ENCODE data around the gene ANXA3.
"Not testable (repeated sequence)": the region's sequence is repeated elsewhere in the genome, so short reads cannot be mapped to it uniquely, and the experiment has no call there.

ANXA3 gene, protein sequence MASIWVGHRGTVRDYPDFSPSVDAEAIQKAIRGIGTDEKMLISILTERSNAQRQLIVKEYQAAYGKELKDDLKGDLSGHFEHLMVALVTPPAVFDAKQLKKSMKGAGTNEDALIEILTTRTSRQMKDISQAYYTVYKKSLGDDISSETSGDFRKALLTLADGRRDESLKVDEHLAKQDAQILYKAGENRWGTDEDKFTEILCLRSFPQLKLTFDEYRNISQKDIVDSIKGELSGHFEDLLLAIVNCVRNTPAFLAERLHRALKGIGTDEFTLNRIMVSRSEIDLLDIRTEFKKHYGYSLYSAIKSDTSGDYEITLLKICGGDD
- 0 to 0.91 (median 0.27) reads per million in 4 experiments for total RNA-seq

DNA sequence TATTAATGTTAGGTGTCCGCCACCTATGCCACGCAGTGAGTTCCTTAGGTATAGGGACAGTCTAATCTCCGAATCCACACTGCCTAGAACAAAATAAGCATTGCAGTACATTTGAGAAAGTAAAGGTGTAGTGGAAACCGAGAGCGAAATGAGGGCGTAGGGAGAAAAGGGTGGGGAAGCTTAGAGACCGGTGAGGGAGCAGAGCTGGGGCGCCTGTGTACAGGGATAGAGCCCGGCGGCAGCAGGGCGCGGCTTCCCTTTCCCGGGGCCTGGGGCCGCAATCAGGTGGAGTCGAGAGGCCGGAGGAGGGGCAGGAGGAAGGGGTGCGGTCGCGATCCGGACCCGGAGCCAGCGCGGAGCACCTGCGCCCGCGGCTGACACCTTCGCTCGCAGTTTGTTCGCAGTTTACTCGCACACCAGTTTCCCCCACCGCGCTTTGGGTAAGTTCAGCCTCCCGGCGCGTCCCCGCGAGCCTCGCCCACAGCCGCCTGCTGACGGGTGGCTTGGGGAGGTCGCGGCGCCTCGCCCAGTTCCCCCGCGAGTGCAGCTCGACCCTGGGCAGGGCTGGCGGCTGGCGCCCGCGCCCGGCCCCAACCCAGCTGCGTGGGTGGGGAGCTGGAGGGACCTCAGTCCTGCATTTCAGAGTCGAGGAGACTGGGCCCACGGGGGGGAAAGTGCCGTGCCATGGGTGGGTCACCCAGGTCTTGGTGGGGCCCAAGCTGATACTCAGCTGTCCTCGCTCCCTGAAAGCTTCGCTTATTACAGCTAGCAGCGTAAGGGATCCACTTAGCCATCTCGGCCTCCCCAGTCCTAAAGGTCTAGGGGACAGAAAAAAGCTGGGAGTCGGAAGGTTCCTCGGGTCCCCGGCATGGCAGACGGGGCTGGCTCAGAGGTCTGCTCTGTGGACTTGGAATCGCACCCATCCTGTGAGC is at the start of gene ANXA3:
Gene ANXA3, plus strand, starts transcription at position 351 of the 932 bp plus-strand sequence. CDS start 2,704 bp downstream, outside the sequence.
- DNase-seq: no peak

- not testable (repeated sequence) for DNase-seq
Measured at GRCh38 chr4:78506260-78506659, 45.3 kb upstream of the ANXA3 start.

DNA sequence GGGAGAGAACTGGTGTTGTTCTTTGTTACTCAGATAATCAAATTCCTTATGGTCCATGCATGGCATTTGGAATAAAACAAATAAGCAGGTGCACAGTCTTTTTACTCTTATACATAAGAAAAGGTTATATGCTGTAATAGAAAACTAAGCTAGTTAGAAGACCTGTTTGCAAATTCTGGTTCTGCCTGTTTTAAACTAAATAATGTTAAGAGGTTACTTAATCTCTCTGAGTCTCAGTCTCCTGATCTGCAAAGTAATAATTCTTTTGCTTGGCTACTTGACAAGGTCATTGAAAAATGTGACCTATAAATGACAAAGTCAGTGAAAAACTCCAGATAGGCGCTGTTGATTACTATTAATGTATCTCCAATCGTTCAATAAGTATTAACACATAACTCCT is 42.5 kb upstream of the ANXA3 start:
- no peak for DNase-seq

GRCh38 chr4:78510108-78510507 is 41.5 kb upstream of the ANXA3 start:
- DNase-seq: no peak

GRCh38 chr4:78510681-78511080 is 40.9 kb upstream of the ANXA3 start:
- no peak for DNase-seq

DNA sequence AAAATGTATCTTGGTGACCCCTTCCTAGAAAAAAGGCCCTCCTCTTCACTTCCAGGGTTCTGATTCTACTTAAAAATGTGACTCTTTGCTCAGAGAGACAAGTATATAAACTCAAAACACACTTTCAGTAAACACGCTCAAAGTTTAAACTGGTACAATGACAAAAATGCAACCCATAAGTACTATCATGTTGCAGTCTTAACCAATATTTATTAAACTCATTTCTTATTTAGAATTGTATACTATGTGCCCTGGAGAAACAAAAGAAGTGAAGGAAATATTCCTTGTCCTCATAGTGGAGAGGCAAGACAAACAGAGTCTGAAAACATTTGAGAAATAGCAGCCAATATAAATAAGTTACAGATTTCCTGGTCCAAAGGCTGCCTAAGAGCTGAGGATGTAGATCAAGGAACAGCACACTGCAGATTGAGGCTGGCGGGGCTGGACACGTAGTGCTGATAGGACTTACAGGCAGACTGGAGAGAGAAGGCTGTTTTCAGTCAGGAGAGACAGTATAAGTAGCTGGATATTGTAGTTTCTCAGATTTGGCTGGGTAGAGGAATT is 39.1 kb upstream of the ANXA3 start:
- DNase-seq: no peak

DNA sequence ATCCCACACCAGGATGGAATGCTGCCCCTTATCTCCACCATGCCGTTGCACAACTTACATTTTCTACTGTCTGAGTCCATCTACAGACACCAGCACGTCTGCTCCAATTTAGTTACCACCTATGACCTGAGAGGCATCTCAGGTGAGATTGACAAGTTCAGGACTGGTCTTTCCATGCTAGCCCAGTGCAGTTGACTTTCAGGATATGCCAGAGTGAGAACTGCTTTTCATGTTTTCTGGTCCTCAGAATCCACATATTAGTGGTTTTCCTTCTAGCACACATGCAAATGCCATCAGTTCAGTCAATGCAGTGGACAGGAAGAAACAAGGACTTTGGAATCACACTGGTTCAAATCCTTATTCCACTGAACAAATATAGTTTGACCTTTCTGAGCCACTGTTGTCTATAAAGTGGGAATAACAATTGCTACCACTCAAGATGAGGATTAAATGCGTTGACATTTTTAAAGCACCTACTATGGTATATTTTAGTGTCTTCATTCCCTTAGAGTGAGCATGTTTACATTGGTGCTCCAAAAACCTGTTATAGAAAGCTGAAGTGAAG is 38.1 kb upstream of the ANXA3 start:
- no peak for DNase-seq

- no peak for DNase-seq
Measured at GRCh38 chr4:78517050-78517652, 34.4 kb upstream of the ANXA3 start.

DNA sequence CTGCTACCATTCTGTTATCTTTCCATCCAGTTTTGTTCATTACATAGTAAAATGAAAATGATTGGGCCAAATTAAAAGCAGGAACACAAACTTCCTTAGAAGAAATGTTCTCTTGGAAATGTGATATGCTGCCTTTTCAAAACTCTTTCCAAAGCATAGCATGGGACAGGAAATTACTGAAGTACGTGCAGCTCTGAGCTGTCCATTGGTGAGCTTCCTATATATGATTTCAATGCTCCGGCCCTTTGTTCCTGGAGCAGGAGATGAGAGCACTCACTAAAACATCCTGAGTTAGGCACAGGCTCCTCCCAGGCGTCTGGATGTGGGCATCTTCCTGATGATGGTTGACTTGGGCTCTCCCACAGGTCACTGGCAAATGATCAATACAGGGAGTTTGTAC is 33.0 kb upstream of the ANXA3 start:
- DNase-seq: no peak

- no peak for DNase-seq
Measured at GRCh38 chr4:78519962-78520361, 31.6 kb upstream of the ANXA3 start.

- no peak for DNase-seq
Measured at GRCh38 chr4:78520808-78521226, 30.8 kb upstream of the ANXA3 start.

DNA sequence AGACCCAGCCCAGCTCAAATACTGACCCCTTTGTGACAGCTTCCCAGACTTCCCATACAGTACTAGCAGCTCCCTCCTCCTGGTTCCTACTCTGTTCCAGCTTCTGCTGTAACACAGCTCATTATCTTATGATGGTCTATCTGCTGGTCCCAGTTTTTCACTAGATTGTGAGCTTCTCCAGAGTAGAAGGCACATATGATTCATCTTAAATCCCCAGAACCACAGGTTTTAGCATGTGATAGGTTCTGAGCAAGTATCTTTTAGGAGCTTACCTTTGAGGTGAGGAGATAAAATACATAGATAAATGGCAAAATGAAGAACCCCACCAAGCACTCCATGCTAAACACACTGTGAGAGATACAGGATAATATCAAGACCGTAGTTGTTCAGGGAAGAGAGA is 27.6 kb upstream of the ANXA3 start:
- no peak for DNase-seq

DNA sequence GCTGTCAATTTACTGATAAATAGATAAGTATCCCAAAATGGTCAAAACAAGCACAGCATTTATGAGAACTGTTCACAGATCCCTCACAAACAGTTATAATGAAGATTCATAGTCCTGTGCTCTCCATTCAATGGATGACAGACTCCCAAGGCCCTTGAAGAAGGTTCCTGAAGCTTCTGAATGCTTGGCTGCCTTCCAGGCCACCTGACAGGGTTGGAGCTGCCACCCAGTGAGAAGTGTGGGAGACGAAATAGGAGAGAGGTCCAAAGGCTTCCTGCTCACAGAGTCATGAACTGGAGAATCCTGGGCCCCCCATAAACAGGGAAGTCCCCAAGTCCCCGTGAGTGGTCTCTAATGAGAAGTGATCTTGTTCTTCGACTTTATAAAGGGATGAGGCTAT is 26.0 kb upstream of the ANXA3 start:
- DNase-seq: no peak

DNA sequence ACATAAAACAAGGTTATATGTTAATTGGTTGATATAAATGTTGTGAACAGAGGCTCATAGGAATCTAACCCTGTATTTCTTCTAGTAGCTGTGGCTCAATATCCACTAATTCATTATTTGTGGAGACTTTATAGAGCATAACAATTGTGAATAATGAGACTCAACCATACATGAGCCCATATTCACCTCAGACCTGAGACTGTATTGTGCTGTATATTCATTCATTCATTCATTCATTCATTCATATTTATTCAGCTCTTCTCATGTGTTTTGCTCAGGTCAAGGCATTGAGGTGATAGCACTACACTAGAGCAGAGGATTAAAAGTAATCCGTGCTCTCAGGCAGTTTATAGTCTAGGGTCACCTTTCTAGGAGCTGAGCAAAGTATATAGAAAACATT is 24.5 kb upstream of the ANXA3 start:
- no peak for DNase-seq

GRCh38 chr4:78527555-78527954 is 24.0 kb upstream of the ANXA3 start:
- no peak for DNase-seq

DNA sequence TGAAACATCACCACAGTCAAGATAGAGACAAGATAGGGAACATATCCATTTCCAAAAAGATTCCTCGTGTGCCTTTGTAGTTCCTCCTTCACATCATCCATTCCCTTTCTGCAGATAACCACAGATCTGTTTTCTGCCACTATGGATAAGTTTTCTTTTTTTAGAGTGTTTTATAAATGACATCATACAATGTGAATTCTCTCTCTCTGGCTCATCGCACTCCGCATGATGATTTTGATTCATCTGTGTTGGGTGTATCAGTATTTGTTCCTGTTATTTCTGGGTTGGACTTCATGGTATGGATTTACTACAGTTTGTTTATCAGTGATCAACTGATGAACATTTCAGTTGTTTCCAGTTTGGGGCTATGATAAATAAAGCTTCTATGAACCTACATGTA is 23.2 kb upstream of the ANXA3 start:
- DNase-seq: no peak

GRCh38 chr4:78529569-78530209 is 21.9 kb upstream of the ANXA3 start:
- no peak for DNase-seq

DNA sequence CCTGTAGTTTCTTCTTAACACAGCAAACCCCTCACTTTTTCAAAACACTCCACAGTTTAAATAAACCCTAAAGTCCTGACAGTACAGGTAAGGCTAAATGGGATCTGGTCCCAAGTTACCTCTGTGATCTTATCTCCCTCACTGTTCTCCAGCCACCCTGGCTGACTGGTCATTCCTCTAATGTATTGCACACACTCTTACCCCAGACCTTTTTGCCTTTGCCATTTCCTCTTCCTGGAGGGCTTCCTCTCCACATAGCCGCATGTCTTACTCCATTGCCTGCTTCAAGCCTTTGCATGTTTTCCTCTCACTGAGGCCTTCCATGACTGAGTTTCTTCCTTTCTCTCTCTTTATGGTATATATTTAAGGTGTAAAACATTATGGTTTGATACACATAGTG is 19.5 kb upstream of the ANXA3 start:
- DNase-seq: no peak

DNA sequence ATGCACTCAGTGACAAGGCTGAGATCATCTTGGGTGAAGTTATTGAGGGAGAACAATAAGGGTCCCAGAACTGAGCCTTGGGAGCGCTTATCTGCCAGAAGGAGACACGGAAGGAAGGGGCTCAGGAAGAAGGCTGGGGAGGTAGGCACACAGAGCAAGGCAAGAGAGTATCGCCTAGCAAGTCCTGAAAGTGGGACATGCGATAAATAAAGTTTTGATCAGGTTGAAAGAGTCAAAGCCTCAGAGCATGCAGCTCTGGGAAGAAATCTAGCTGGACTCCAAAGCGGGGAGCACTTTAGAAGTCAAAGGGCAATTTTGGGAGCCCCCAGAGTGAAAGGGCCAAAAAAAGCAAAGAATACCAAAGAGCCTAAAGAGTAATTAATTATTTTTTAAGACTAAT is 17.7 kb upstream of the ANXA3 start:
- no peak for DNase-seq

DNA sequence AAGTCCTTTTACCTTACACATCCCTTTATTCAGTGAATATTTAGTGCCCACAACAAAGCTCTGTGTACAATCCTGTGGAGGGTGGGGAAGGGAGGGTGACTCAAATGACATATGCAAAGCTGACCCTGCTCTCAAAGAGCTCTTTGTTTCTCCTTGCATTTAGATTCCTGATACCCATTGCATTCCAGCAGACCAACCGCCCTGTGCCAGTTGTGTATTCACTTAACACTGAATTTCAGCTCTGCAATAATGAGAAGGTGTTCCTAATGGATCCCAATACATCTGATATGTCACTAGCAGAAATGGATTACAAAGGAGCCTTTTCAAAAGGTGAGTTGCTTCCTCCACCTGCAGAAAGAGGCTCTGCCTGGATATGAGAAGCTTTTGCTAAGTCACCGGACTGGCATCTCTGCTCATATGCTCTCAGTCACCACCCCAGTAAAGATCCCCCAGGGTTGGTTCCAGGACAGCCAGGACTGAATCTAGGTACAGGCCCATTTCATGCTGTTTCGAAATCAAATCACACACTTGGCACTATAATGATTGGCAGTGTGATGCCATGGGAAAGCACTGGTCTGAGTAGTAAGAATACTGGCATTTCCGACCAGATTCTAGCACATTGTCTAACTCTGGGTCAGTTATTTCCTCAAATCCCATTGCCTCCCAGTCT is 17.1 kb upstream of the ANXA3 start:
- DNase-seq: no peak

DNA sequence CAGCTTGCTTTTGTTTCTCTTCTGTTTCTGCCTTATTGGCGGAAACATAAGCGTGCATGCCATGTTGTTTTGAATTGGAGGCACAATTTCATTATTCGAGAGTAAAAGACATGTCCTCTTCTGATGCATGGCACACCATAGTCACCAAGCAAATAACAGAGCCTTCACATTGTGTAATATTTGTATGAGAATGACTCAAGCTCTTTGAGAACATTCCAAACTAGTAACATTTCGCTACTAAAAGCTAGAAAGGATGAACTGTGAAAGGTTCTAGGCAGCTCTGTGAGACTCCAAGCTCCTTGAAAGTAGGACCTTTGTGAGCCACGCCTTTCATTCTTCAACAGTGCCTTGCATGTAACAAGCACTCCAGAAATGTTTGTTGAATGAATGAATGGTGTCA is 9.2 kb upstream of the ANXA3 start:
- no peak for DNase-seq

All from effector CD8-positive, alpha-beta T cell (primary cell).